ENCODE measurements around the gene CD300LD. TPM values are rescaled to one million over a fixed set of nuclear protein-coding genes. Genes with fewer than 3 reads are reported as not detected.
A peak's percentile ranks its signal among the peaks of the same experiment; 100 is the strongest.

CD300LD gene
- total RNA-seq, 2 experiments from 2014 or later: not detected

- Histone ChIP-seq H3K9me3 (ENCODE audit: control insufficient read depth in 1 of 2, insufficient read depth in 1 of 2, low read length in 2 of 2) (no peaks in the 10 kb centered on the region), H3K4me3 (ENCODE audit: low read length) (no peak overlapping the region), H3K36me3 (ENCODE audit: insufficient read depth, low read length) (no peaks in the 10 kb centered on the region), H3K27ac (ENCODE audit: low read depth in 1 of 2, low read length in 2 of 2) (no peak overlapping the region), H3K27me3 (ENCODE audit: control insufficient read depth in 1 of 2, insufficient read depth in 2 of 2, low read length in 2 of 2) (peaks cover 9 to 11% of the 10 kb centered on the region in 2 experiments), H3K4me1 (ENCODE audit: insufficient read depth, low read length) (peaks cover 7% of the 10 kb centered on the region)
- POLR2A ChIA-PET: interaction anchor here (0.6 kb wide), 1 partner anchor 154 kb away, joined by 3 read pairs; no protein-coding TSS in a partner anchor
- DNase-seq: no peak
- H3K36me3 Mint-ChIP-seq (ENCODE audit: low read depth): no peaks in the 10 kb centered on the region
- intact Hi-C loops (cut with DNase I, micrococcal nuclease): loop anchor here in 1 of 2 experiments (2.0 kb wide), 1 partner anchor 237 kb away; no protein-coding TSS in a partner anchor
- no peaks in the 10 kb centered on the region for H3K9me3 Mint-ChIP-seq
- H3K4me3 Mint-ChIP-seq: no peak overlapping the region
- H3K27me3 Mint-ChIP-seq: peaks cover 31% of the 10 kb centered on the region
- no peaks in the 10 kb centered on the region for H3K4me1 Mint-ChIP-seq (ENCODE audit: low read depth)
- ATAC-seq (ENCODE audit: poor library complexity): no peak
- TF ChIP-seq CTCF (IDR thresholded peaks at IDR 0.05): no peak
- H3K27ac Mint-ChIP-seq: no peak overlapping the region
- CTCF ChIA-PET: no interaction called here
Measured at GRCh38 chr17:74571621-74572270, 20.3 kb downstream of the CD300LD start.

- Mint-ChIP-seq H3K4me3 (no peak overlapping the region), H3K9me3 (no peaks in the 10 kb centered on the region), H3K4me1 (ENCODE audit: low read depth) (no peaks in the 10 kb centered on the region), H3K27me3 (peaks cover 38% of the 10 kb centered on the region), H3K36me3 (ENCODE audit: low read depth) (no peaks in the 10 kb centered on the region), H3K27ac (no peak overlapping the region)
- H3K4me3 ChIP-seq (ENCODE audit: low read length): no peak overlapping the region
- peaks cover 11% of the 10 kb centered on the region for H3K4me1 ChIP-seq (ENCODE audit: insufficient read depth, low read length)
- no peak overlapping the region for H3K27ac ChIP-seq (ENCODE audit: low read depth in 1 of 2, low read length in 2 of 2)
- intact Hi-C loops (cut with DNase I, micrococcal nuclease): loop anchor here in 1 of 2 experiments (2.0 kb wide), 1 partner anchor 239 kb away; no protein-coding TSS in a partner anchor
- DNase-seq (peak in 4 of 14 experiments; percentile 5 to 80 (median 46)), ATAC-seq (ENCODE audit: poor library complexity) (no peak)
- peaks cover 11 to 14% of the 10 kb centered on the region in 2 experiments for H3K27me3 ChIP-seq (ENCODE audit: control insufficient read depth in 1 of 2, insufficient read depth in 2 of 2, low read length in 2 of 2)
- ChIA-PET CTCF (no interaction called here), POLR2A (no interaction called here)
- no peaks in the 10 kb centered on the region for H3K9me3 ChIP-seq (ENCODE audit: control insufficient read depth in 1 of 2, insufficient read depth in 1 of 2, low read length in 2 of 2)
- H3K36me3 ChIP-seq (ENCODE audit: insufficient read depth, low read length): no peaks in the 10 kb centered on the region
- no peak for TF ChIP-seq CTCF (IDR thresholded peaks at IDR 0.05)
Measured at GRCh38 chr17:74569020-74570003, 22.8 kb downstream of the CD300LD start.

GRCh38 chr17:74568106-74568873 is 23.8 kb downstream of the CD300LD start:
- ChIA-PET CTCF (no interaction called here), POLR2A (no interaction called here)
- ATAC-seq (ENCODE audit: poor library complexity) (no peak), DNase-seq (no peak)
- intact Hi-C loops (cut with DNase I, micrococcal nuclease): no loop called here
- Mint-ChIP-seq H3K36me3 (ENCODE audit: low read depth) (no peaks in the 10 kb centered on the region), H3K9me3 (no peaks in the 10 kb centered on the region), H3K4me3 (no peak overlapping the region), H3K27me3 (peaks cover 38% of the 10 kb centered on the region), H3K27ac (no peak overlapping the region), H3K4me1 (ENCODE audit: low read depth) (no peaks in the 10 kb centered on the region)
- Histone ChIP-seq H3K27ac (ENCODE audit: low read depth in 1 of 2, low read length in 2 of 2) (no peak overlapping the region), H3K4me3 (ENCODE audit: low read length) (no peak overlapping the region), H3K36me3 (ENCODE audit: insufficient read depth, low read length) (no peaks in the 10 kb centered on the region), H3K4me1 (ENCODE audit: insufficient read depth, low read length) (peaks cover 11% of the 10 kb centered on the region), H3K9me3 (ENCODE audit: control insufficient read depth in 1 of 2, insufficient read depth in 1 of 2, low read length in 2 of 2) (no peaks in the 10 kb centered on the region), H3K27me3 (ENCODE audit: control insufficient read depth in 1 of 2, insufficient read depth in 2 of 2, low read length in 2 of 2) (peaks cover 11 to 14% of the 10 kb centered on the region in 2 experiments)
- no peak for TF ChIP-seq CTCF (IDR thresholded peaks at IDR 0.05)

All from CD4-positive, alpha-beta T cell (primary cell).